ENCODE measurements around the gene ABR. TPM values are rescaled to one million over a fixed set of nuclear protein-coding genes. Genes with fewer than 3 reads are reported as not detected.

ABR gene
- total and polyA plus RNA-seq, 4 donors: 2.7 to 12.9 (median 6.8) TPM

DNA sequence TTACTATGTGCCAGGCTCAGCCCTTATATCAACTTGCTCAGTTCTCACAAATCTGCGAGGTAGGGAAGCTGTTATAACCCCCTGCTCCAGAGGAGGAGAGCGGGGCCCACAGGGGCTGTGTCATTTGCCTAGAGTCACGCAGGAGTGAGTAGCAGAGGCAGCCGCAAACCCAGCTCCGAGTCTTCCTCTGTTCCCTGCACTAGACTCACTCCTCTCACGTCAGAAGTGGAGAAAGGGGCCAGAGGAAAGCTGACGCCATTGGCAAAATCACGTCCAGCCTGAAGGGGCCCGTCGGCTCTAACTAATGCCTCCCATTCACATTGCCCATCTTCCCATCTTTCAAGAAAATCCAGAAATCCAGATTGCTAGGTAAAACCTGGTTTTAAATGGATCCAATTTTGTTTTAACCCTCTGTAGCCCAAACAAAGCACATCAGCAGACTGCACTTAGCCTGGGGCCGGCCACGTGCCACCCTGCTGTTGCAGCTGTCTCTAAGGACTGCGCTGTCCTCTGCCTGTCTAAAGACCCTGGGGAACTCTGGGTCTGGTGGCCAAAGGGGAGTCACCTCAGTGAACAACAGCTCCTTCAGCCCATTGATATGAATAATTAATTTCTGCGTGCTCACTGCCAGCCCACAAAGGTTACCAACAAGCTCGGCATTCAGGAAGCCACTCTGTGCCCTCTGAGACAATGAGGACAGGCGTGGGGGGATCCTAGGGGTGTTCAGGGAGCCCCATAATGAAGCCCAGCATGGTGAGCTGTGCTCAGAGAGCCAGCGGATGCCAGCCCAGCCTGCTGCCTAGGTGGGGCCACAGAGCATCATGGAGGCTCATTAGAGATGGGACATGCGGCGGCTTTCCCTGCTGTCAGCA lies 36.7 kb upstream of the ABR start:
- no peaks in the 10 kb centered on the region for H3K4me1 ChIP-seq (ENCODE audit: control insufficient read depth in 4 of 4, insufficient read depth in 4 of 4, low read length in 3 of 4)
- WGBS: 63% methylated on average over 19 of the region's 19 CpGs

More for the DNA sequence above, 36.7 kb upstream of the ABR start:
- H3K27ac ChIP-seq (ENCODE audit: low read depth in 1 of 2, low read length in 2 of 2): no peak overlapping the region
- no peak for DNase-seq (ENCODE audit: low spot score)
- peaks cover 0 to 7% (median 0%) of the 10 kb centered on the region in 4 donors for H3K27me3 ChIP-seq (ENCODE audit: control insufficient read depth in 4 of 4, insufficient read depth in 4 of 4, low read length in 3 of 4)
- no peak overlapping the region for H3K4me3 ChIP-seq (ENCODE audit: low read depth in 1 of 3, low read length in 3 of 3)
- no peak overlapping the region for H3K9ac ChIP-seq (ENCODE audit: low read depth in 1 of 2, low read length in 2 of 2)
- H3K9me3 ChIP-seq (ENCODE audit: control insufficient read depth in 4 of 4, low read length in 3 of 4): no peaks in the 10 kb centered on the region
- no peaks in the 10 kb centered on the region for H3K36me3 ChIP-seq (ENCODE audit: control insufficient read depth in 4 of 4, insufficient read depth in 3 of 4, low read depth in 1 of 4, low read length in 3 of 4)
- no peak for TF ChIP-seq HNF4G (IDR thresholded peaks at IDR 0.05)
- no peak for TF ChIP-seq GABPA (IDR thresholded peaks at IDR 0.05 in 1 of 2, conservative IDR thresholded peaks at IDR 0.05 in 1 of 2)
- no peak for TF ChIP-seq HNF4A (conservative IDR thresholded peaks at IDR 0.05)
- TF ChIP-seq, protein P1, sequence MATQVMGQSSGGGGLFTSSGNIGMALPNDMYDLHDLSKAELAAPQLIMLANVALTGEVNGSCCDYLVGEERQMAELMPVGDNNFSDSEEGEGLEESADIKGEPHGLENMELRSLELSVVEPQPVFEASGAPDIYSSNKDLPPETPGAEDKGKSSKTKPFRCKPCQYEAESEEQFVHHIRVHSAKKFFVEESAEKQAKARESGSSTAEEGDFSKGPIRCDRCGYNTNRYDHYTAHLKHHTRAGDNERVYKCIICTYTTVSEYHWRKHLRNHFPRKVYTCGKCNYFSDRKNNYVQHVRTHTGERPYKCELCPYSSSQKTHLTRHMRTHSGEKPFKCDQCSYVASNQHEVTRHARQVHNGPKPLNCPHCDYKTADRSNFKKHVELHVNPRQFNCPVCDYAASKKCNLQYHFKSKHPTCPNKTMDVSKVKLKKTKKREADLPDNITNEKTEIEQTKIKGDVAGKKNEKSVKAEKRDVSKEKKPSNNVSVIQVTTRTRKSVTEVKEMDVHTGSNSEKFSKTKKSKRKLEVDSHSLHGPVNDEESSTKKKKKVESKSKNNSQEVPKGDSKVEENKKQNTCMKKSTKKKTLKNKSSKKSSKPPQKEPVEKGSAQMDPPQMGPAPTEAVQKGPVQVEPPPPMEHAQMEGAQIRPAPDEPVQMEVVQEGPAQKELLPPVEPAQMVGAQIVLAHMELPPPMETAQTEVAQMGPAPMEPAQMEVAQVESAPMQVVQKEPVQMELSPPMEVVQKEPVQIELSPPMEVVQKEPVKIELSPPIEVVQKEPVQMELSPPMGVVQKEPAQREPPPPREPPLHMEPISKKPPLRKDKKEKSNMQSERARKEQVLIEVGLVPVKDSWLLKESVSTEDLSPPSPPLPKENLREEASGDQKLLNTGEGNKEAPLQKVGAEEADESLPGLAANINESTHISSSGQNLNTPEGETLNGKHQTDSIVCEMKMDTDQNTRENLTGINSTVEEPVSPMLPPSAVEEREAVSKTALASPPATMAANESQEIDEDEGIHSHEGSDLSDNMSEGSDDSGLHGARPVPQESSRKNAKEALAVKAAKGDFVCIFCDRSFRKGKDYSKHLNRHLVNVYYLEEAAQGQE (IDR thresholded peaks at IDR 0.05): no peak
- no peak for TF ChIP-seq TAF1 (conservative IDR thresholded peaks at IDR 0.05)
- no peak for TF ChIP-seq EGR1 (IDR thresholded peaks at IDR 0.05; ENCODE audit: low read depth in 2 of 2)
- TF ChIP-seq FOXA1 (IDR thresholded peaks at IDR 0.05): no peak
- TF ChIP-seq, protein P2, sequence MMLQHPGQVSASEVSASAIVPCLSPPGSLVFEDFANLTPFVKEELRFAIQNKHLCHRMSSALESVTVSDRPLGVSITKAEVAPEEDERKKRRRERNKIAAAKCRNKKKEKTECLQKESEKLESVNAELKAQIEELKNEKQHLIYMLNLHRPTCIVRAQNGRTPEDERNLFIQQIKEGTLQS (IDR thresholded peaks at IDR 0.05): no peak
- TF ChIP-seq JUND (IDR thresholded peaks at IDR 0.05): no peak
- TF ChIP-seq SP1 (IDR thresholded peaks at IDR 0.05): no peak
- no peak for TF ChIP-seq RAD21 (IDR thresholded peaks at IDR 0.05)
- TF ChIP-seq NR2F2 (IDR thresholded peaks at IDR 0.05): no peak
- no peak for TF ChIP-seq YY1 (IDR thresholded peaks at IDR 0.05)
- no peak for TF ChIP-seq ZBTB33 (IDR thresholded peaks at IDR 0.05)
- TF ChIP-seq, protein P3, sequence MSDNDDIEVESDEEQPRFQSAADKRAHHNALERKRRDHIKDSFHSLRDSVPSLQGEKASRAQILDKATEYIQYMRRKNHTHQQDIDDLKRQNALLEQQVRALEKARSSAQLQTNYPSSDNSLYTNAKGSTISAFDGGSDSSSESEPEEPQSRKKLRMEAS (IDR thresholded peaks at IDR 0.05): no peak
- no peak for TF ChIP-seq CTCF (IDR thresholded peaks at IDR 0.05; ENCODE audit: low read depth, low read length, missing input control)
- no peak for TF ChIP-seq RXRA (IDR thresholded peaks at IDR 0.05)
- TF ChIP-seq FOXA2 (IDR thresholded peaks at IDR 0.05): no peak

All from liver (tissue), 9 donors.